GM12891 (cell line): Measurements from ENCODE around the gene FEN1.

ENCODE experiments used
- DNase-seq: peaks from one replicate; pipeline ENCODE4 v3.0.0; 2011; ENCODE audit warnings: low spot score; ENCODE audit not compliant: insufficient read length
- FAIRE-seq: peaks from 2 replicates; lab custom pipeline; 2011; peaks lifted over from hg19 to GRCh38; lab: Jason Lieb, UNC
- PAX5 ChIP-seq: IDR thresholded peaks from 2 replicates; pipeline ENCODE4 v1.6.1; 2011; ENCODE audit warnings: low read length, moderate library complexity, mild to moderate bottlenecking; ENCODE audit not compliant: insufficient read depth, severe bottlenecking
- POLR2A ChIP-seq: IDR thresholded peaks from 2 replicates; pipeline ENCODE4 v1.6.1; 2011; ENCODE audit warnings: low read depth, low read length, control low read depth
- POLR2AphosphoS5 ChIP-seq: IDR thresholded peaks from 2 replicates; pipeline ENCODE4 v1.6.1; 2011; ENCODE audit warnings: low read depth, low read length, control low read depth
- POU2F2 ChIP-seq: IDR thresholded peaks from 2 replicates; pipeline ENCODE4 v1.6.1; 2011; ENCODE audit warnings: low read depth, mild to moderate bottlenecking, control low read depth, low read length, moderate library complexity
- SPI1 ChIP-seq: IDR thresholded peaks from 2 replicates; pipeline ENCODE4 v1.6.1; 2011; ENCODE audit warnings: low read depth, low read length, control low read depth
- TAF1 ChIP-seq: IDR thresholded peaks from 2 replicates; pipeline ENCODE4 v1.6.1; 2011; ENCODE audit warnings: low read depth, low read length, control low read depth

Gene FEN1

DNA sequence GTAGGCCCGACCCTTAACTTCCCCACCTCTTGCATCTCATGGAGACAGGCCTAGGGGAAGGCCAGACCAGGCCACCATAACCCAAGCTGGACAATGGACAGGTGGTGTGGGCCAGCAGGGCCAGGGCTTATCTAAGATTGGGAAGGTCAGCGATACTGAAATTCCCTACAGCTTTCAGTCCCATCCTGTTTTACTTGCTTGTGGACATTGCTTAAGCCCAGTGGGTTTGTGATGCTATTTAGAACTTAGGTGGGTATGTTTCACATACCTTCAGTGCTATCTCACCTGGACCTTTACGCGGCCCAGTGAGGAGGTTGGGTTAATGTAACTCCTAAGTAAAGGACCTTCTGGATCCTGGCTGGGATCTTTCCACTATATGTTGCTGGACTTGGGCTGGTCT, 37.1 kb downstream of the FEN1 start:
- FAIRE-seq = peak; percentile 33

DNA sequence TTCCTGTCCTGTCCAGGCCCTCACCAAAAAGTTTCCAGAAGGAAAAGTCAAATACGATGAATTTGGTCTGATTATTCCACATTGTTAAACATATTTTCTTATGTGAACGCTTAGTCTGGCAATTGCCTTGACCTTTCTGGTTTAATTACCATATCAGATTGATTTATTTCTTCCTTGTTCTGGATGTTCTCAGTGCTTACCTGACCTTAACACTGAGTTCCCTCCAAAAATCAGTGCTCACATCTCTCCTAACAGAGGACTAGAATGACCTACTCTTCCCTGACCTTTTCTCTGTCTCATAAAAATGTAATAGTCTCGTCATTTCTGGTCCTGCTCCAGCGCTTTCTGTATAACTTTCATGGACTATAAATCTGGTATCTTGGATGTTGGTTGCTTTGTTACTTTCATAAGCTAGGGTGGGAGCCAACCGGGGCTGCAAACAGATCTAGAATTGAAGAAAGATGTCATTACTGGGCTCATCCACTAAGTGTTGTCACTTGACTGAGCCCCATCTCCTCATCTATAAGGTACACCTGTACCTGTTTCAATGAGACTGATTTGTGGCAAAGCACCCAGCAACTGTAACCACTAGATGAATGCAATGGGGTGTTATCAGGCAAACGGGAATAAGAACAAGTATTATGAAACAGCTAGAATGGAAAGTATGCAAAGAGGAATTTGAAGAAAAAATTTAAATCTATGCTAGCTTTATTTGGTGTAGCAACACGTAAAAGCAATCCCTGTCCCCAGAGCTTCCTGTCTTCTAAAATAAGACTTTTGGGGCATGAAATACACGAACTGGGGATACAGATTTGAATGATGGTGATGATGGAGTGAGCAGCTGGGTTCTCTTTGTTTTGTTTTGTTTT, 37.8 kb downstream of the FEN1 start:
- DNase-seq (no peak), FAIRE-seq (no peak)
- TF ChIP-seq POU2F2 (no peak), PAX5 (no peak), TAF1 (no peak), SPI1 (no peak), POLR2A (no peak), POLR2AphosphoS5 (no peak)

More for the DNA sequence above, 37.1 kb downstream of the FEN1 start:
- no peak for DNase-seq
- TF ChIP-seq SPI1 = no peak
- TF ChIP-seq TAF1 = no peak

DNA sequence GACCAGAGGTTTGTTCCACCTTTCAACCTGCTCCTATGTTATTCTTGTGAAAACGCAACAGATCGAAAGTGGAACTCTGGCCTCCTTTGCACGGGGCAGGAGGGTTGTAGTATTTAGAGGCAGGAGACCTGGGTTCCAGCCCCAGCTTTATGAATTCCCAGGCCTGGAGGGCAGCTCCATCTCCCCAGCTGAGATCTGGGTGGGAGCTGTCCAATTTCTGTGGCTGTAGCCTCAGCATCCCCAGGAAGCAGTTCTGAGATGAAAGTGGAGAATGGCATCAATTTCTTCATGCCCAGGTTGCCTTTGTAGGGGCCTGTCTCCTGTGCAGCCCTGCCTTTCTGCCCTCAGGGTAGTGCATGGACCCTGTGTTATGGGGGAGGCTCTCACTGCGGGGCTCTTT, 39.5 kb downstream of the FEN1 start:
- DNase-seq (no peak), FAIRE-seq (no peak)
- no peak for TF ChIP-seq SPI1

DNA sequence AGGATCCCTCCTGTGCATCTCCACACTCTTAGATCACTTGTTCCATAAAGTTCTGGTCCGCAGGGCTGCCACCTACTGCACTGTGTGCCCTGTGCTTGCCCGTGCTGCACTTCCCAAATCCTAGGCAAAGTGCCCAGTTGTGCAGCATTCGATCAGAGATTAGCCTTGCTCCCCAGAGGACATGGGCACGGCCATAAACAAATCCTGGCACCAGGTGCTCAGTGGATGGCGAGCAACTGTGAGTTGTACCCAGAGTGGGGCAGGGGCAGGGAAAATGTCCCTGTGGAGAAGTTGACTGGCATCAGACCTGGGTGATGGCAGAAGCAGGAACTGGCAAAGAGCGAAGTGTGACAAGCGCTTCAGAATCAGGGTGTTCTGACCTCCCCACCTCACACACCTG, 40.0 kb downstream of the FEN1 start:
- TF ChIP-seq POU2F2 (no peak), PAX5 (no peak), POLR2AphosphoS5 (no peak), POLR2A (no peak), SPI1 (no peak), TAF1 (no peak)
- FAIRE-seq = no peak

DNA sequence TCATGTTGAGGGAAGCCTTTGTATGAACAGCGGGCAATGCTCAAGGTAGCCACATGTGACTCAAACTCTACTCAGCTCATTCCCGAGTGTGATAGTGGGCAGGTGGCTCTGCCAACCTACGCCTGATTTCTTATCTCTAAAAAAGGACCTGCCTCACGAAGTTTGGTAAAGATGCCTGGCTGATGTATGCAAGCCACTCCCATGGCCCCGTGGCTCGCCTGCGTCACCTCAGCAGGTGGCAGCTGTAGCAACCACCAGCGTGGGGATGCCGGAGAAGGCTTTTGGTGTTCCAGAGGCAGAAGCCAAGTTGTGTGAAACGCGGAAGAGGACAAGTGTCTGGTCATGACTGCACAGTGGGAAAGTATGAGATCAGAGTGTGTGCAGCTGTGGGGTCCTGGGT, 40.8 kb downstream of the FEN1 start:
- no peak for TF ChIP-seq POLR2A
- no peak for TF ChIP-seq POLR2AphosphoS5
- DNase-seq (no peak), FAIRE-seq (no peak)

More for the DNA sequence above, 40.0 kb downstream of the FEN1 start:
- no peak for DNase-seq

DNA sequence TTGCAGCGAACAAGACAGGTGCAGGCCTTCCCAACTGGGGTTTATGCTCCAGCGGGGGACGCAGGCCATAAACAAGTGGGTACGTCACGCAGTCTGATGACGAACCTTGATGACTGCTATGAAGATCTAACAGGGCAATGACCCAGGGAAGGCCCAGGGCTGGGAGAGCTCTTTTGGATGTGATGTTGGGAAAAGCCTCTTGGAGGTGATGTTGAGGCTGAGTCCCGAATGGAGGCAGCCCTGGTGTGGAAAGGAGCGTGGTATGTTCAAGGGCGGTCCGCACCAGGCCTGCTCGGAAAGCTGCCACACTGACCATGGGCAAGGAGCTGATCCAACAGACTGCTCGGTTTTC, 41.2 kb downstream of the FEN1 start:
- DNase-seq = no peak
- peak; percentile 20 for FAIRE-seq
- TF ChIP-seq TAF1 (no peak), PAX5 (no peak), SPI1 (no peak), POLR2AphosphoS5 (no peak), POLR2A (no peak), POU2F2 (no peak)

DNA sequence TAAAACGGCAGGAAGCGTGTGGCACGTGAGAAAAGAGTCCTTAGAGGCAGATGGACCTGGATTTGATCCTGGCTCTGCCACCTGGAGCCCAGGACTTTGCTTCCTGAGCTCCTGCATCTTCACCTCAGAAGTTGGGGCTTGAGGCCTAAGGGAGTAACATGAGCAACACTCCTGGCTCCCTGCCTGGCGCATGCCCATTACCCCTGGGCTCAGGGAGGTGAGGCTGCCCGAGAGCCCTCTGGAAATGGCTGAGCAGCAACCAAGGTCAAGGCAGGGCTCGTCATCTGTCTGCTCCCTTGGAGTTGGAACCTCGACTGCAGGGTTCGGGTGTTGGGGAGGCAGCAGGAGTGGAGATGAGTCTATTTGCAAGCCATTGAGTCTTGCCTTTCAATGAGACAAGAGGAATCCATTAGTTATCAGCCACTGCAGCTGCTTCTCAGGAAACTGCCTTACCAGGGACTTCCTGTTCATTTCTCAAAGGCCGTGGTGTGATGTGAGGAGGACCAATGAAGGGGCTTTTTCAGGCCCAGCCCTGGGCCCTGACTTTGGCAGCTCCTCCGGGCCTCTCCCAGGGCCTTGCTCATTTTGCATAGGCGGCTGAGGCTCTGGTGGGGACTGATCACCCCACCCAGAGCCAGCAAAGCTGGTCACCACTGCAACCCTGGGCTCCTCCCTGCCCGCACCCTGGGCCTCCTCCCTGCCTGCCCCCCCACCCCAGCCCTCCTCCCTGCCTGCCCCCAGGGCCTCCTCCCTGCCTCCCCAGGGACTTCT, 41.8 kb downstream of the FEN1 start:
- FAIRE-seq (peak; percentile 40), DNase-seq (peak; percentile 80)
- TF ChIP-seq PAX5 (no peak), POLR2AphosphoS5 (peak; percentile 73), TAF1 (peak; percentile 81), SPI1 (0 out of 2 replicates have a peak, but pooled peaks have one; percentile 37), POLR2A (peak; percentile 83), POU2F2 (peak; percentile 77; the same call in 1 of the 2 replicates)

DNA sequence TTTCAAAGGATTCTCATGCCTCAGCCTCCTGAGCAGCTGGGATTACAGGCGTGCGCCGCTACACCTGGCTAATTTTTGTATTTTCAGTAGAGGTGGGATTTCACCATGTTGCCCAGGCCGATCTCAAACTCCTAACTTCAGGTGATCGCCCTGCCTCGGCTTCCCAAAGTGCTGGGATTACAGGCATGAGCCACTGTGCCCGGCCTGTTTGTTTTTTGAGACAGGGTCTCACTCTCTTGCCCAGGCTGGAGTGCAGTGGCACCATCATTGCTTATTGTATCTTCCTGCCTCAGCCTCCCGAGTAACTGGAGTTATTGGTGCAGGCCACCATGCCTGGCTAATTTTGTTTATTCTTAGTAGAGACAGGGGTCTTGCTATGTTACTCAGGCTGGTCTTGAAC, 43.5 kb downstream of the FEN1 start:
- DNase-seq = no peak
- TF ChIP-seq TAF1 (no peak), SPI1 (no peak), POLR2A (no peak), PAX5 (no peak), POU2F2 (no peak), POLR2AphosphoS5 (no peak)
- no peak for FAIRE-seq

DNA sequence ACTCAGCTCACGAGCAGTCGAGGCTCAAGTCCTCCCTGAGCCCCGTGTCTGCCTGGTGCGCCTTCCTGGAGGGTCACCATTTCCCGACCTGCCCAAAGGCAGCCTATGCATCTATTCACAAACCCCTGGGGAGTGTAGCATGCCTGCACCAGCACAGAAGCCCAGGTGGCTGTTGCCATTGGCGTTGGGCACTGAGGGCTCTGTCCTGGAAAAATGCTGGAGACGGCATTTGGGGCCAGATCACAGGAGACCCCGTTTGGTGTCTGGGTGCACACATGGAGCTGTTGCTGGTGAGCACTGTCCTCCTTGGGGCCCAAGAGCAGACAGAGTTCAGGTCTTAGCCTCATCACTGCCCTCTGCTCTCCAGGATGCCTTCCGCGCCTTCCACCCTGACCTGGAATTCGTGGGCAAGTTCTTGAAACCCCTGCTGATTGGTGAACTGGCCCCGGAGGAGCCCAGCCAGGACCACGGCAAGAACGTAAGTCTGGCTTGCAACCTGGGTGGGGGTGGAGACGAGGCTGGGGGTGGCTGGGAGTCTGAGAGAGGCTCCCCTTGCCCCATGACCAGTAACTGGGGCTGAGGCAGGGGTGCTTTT, 44.8 kb downstream of the FEN1 start:
- no peak for TF ChIP-seq POLR2A
- no peak for TF ChIP-seq TAF1
- TF ChIP-seq POLR2AphosphoS5 = no peak
- no peak for TF ChIP-seq PAX5
- TF ChIP-seq SPI1 = no peak
- TF ChIP-seq POU2F2 = no peak
- DNase-seq (no peak), FAIRE-seq (no peak)
